ENCODE results near the gene CALU.

- TF ChIP-seq, protein P1, sequence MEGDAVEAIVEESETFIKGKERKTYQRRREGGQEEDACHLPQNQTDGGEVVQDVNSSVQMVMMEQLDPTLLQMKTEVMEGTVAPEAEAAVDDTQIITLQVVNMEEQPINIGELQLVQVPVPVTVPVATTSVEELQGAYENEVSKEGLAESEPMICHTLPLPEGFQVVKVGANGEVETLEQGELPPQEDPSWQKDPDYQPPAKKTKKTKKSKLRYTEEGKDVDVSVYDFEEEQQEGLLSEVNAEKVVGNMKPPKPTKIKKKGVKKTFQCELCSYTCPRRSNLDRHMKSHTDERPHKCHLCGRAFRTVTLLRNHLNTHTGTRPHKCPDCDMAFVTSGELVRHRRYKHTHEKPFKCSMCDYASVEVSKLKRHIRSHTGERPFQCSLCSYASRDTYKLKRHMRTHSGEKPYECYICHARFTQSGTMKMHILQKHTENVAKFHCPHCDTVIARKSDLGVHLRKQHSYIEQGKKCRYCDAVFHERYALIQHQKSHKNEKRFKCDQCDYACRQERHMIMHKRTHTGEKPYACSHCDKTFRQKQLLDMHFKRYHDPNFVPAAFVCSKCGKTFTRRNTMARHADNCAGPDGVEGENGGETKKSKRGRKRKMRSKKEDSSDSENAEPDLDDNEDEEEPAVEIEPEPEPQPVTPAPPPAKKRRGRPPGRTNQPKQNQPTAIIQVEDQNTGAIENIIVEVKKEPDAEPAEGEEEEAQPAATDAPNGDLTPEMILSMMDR (IDR thresholded peaks at IDR 0.05) = no peak
- TF ChIP-seq EZH2 (IDR thresholded peaks at IDR 0.05; ENCODE audit: borderline replicate concordance, insufficient read depth, low read depth, low read length, poor library complexity, severe bottlenecking) = no peak
Observed at GRCh38 chr7:128693373-128694015, 45.7 kb upstream of the CALU start.

Data from B cell (primary cell).